Measurements from ENCODE around the gene VEGFA. TPM values are rescaled to one million over a fixed set of nuclear protein-coding genes. Genes with fewer than 3 reads are reported as not detected.
"Not testable (repeated sequence)": the region's sequence is repeated elsewhere in the genome, so short reads cannot be mapped to it uniquely, and the experiment has no call there.

The VEGFA gene
- polyA plus RNA-seq, 4 donors: 100 to 162 (median 126) TPM

DNA sequence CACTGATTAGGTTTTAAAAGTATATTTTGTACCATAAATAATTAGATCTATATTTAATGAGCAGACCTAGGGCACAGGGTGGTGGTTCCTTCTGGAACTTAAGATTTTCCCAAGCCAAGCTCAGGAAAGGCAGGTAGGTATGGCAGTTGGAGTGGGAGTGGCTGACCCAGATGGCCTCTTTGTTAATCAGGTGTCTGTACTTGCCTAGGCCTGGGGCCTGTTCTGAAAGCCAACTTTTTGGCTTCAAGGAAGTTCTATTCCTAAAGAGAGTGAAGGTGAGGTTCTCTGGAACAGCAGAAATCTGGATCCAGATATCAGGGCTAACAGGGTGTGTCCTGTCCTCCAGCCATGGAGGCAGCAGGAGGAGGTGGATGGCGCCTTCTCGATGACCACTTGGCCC is 44.9 kb downstream of the VEGFA start:
- Histone ChIP-seq H3K27ac (ENCODE audit: low read depth in 1 of 3, low read length in 2 of 3) (peak overlapping the region; percentile 34 to 75 (median 57)), H3K4me1 (ENCODE audit: control insufficient read depth in 3 of 3, insufficient read depth in 2 of 3, low read depth in 1 of 3, low read length in 2 of 3) (peaks cover 6 to 86% (median 18%) of the 10 kb centered on the region in 3 donors), H3K4me3 (ENCODE audit: low read depth in 1 of 3, low read length in 3 of 3) (no peak overlapping the region), H3K27me3 (ENCODE audit: control insufficient read depth in 3 of 3, insufficient read depth in 3 of 3, low read length in 3 of 3) (no peaks in the 10 kb centered on the region), H3K9me3 (ENCODE audit: control insufficient read depth in 2 of 2, insufficient read depth in 1 of 2, low read depth in 1 of 2, low read length in 1 of 2) (no peaks in the 10 kb centered on the region), H3K36me3 (ENCODE audit: control insufficient read depth in 3 of 3, insufficient read depth in 2 of 3, low read depth in 1 of 3, low read length in 3 of 3) (no peaks in the 10 kb centered on the region)
- DNase-seq: peak in 1 of 2 donors; percentile 69
- no peak for FAIRE-seq
- 14 to 42% (median 36%) methylated on average over 2 of the region's 2 CpGs for WGBS, 3 donors

DNA sequence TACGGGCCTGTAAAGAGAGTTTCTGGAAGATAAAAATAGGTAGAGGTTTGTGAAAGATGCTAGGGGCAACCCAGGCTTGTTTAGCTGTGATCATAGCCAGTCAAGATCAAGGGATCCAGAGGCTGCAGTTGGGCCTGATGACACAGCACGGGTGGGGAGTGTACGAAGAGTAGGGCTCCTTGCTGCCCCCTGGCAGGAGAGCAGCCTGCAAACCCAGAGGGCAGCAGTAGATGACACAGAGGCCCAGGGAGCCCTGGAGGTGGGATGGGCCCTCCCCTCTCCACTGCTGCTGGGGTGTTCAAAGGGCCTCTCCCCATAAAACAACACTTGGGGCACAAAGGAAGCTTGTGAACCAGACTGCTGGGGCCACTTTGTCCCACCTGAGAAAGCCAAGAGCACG is 47.2 kb downstream of the VEGFA start:
- no peaks in the 10 kb centered on the region for H3K9me3 ChIP-seq (ENCODE audit: control insufficient read depth in 2 of 2, insufficient read depth in 1 of 2, low read depth in 1 of 2, low read length in 1 of 2)
- 37 to 51% (median 38%) methylated on average over 4 of the region's 4 CpGs for whole genome bisulfite sequencing, 3 donors
- no peaks in the 10 kb centered on the region for H3K27me3 ChIP-seq (ENCODE audit: control insufficient read depth in 3 of 3, insufficient read depth in 3 of 3, low read length in 3 of 3)
- H3K36me3 ChIP-seq (ENCODE audit: control insufficient read depth in 3 of 3, insufficient read depth in 2 of 3, low read depth in 1 of 3, low read length in 3 of 3): no peaks in the 10 kb centered on the region
- H3K4me1 ChIP-seq (ENCODE audit: control insufficient read depth in 3 of 3, insufficient read depth in 2 of 3, low read depth in 1 of 3, low read length in 2 of 3): peaks cover 6 to 71% (median 11%) of the 10 kb centered on the region in 3 donors
- H3K27ac ChIP-seq (ENCODE audit: low read depth in 1 of 3, low read length in 2 of 3): peak overlapping the region in 1 of 3 donors; percentile 48
- FAIRE-seq (no peak), DNase-seq (peak; percentile 68 to 83)
- H3K4me3 ChIP-seq (ENCODE audit: low read depth in 1 of 3, low read length in 3 of 3): no peak overlapping the region

DNA sequence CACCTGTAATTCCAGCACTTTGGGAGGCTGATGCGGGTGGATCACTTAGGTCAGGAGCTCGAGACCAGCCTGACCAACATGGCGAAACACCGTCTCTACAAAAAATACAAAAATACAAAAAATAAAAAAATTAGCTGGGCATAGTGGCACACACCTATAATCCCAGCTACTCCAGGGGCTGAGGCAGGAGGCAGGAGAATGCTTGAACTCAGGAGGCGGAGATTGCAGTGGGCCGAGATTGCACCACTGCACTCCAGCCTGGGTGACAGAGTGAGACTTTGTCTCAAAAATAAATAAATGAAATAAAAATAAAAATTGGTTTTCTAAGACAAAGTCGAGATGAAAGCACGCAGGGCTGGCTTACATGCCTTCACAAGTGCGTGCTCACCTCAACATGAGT is 49.0 kb downstream of the VEGFA start:
- WGBS, 3 donors: 92 to 96% (median 95%) methylated on average over 9 of the region's 9 CpGs
- H3K4me1 ChIP-seq (ENCODE audit: control insufficient read depth in 3 of 3, insufficient read depth in 2 of 3, low read depth in 1 of 3, low read length in 2 of 3): peaks cover 3 to 76% (median 10%) of the 10 kb centered on the region in 3 donors
- not testable (repeated sequence) for DNase-seq

DNA sequence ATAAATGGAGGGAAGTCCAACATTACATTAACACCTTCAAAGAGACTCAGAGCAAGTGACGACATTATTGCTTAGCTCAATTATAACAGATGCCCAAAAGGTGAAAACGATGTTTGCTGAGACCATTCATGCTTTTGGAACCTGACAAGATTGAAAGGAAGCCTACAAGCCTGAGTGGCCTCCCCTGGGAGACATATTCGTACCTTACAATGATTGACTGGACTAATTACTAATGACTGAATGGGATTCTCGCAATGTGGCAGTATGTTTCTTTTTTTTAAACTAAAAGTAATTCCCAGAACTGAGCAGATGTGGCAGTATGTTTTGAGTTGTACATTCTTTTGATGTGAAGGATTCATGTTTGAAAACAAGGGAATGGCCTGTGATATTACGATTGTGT is 49.9 kb downstream of the VEGFA start:
- 61 to 83% (median 73%) methylated on average over 5 of the region's 5 CpGs for WGBS, 3 donors

More for the DNA sequence above, 49.0 kb downstream of the VEGFA start:
- H3K36me3 ChIP-seq (ENCODE audit: control insufficient read depth in 3 of 3, insufficient read depth in 2 of 3, low read depth in 1 of 3, low read length in 3 of 3); H3K4me3 ChIP-seq (ENCODE audit: low read depth in 1 of 3, low read length in 3 of 3); H3K27ac ChIP-seq (ENCODE audit: low read depth in 1 of 3, low read length in 2 of 3); FAIRE-seq; H3K9me3 ChIP-seq (ENCODE audit: control insufficient read depth in 2 of 2, insufficient read depth in 1 of 2, low read depth in 1 of 2, low read length in 1 of 2); H3K27me3 ChIP-seq (ENCODE audit: control insufficient read depth in 3 of 3, insufficient read depth in 3 of 3, low read length in 3 of 3): not testable (repeated sequence)

DNA sequence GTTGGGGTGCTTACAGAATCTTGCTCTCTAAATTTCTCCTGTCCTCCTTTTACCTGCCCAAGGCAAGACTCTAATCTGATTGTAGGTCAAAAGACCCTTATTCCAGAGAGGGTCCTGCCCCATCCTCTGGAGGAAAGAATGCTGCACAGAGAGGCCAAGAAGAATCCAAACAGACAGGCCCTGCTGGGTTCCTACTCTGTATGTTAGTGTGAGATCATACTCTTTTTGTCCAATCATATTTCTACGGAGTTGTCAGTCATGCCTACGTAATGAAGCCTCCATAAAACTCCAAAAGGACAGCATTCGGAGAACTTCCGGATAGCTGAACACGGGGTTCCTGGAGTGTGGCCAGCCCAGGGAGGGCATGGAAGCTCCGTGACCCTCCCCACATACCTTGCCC is 50.5 kb downstream of the VEGFA start:
- FAIRE-seq: no peak
- WGBS, 3 donors: 67 to 84% (median 79%) methylated on average over 6 of the region's 6 CpGs

More for the DNA sequence above, 49.9 kb downstream of the VEGFA start:
- Histone ChIP-seq H3K4me3 (ENCODE audit: low read depth in 1 of 3, low read length in 3 of 3) (no peak overlapping the region), H3K9me3 (ENCODE audit: control insufficient read depth in 2 of 2, insufficient read depth in 1 of 2, low read depth in 1 of 2, low read length in 1 of 2) (no peaks in the 10 kb centered on the region), H3K4me1 (ENCODE audit: control insufficient read depth in 3 of 3, insufficient read depth in 2 of 3, low read depth in 1 of 3, low read length in 2 of 3) (peaks cover 4 to 74% (median 6%) of the 10 kb centered on the region in 3 donors), H3K27ac (ENCODE audit: low read depth in 1 of 3, low read length in 2 of 3) (peak overlapping the region in 1 of 3 donors; percentile 1), H3K27me3 (ENCODE audit: control insufficient read depth in 3 of 3, insufficient read depth in 3 of 3, low read length in 3 of 3) (no peaks in the 10 kb centered on the region), H3K36me3 (ENCODE audit: control insufficient read depth in 3 of 3, insufficient read depth in 2 of 3, low read depth in 1 of 3, low read length in 3 of 3) (no peaks in the 10 kb centered on the region)
- FAIRE-seq (no peak), DNase-seq (no peak)

DNA sequence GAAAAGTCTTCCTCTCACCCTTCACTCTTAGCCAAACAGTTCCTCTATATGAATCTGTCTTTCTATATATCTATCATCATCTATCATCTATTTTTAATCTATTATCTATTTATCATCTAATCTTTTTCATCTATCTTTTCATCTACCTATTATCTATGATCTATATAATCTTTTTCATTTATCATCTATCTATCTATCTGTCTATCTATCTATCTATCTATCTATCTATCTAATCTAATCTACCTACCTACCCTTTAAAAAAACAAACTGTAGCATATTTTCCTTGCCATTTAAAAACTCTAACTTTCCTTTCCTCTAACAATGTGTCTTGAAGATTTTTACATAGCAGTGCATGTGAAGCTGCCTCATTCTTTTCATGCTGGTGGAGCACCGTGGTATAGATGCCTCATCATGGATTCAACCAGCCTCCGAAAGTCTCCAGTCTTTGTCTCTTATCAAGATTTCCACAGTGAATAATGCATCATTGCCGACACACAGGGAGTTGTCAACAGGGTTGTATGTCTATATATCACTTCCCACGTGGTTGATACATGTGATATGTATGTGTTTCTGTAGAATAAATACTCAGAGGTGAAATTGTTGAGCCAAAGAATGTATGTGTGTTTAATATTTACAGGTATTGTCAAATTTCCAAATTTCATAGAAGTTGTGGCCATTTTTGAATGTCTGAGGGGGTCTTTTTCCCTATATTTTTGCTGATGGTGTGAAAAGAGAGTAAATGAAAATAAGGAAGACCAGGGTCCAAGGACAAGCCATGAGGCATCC is 51.3 kb downstream of the VEGFA start:
- 79 to 80% (median 79%) methylated on average over 4 of the region's 4 CpGs for WGBS, 3 donors
- Histone ChIP-seq H3K9me3 (ENCODE audit: control insufficient read depth in 2 of 2, insufficient read depth in 1 of 2, low read depth in 1 of 2, low read length in 1 of 2) (no peaks in the 10 kb centered on the region), H3K4me3 (ENCODE audit: low read depth in 1 of 3, low read length in 3 of 3) (no peak overlapping the region), H3K27ac (ENCODE audit: low read depth in 1 of 3, low read length in 2 of 3) (no peak overlapping the region), H3K27me3 (ENCODE audit: control insufficient read depth in 3 of 3, insufficient read depth in 3 of 3, low read length in 3 of 3) (no peaks in the 10 kb centered on the region), H3K36me3 (ENCODE audit: control insufficient read depth in 3 of 3, insufficient read depth in 2 of 3, low read depth in 1 of 3, low read length in 3 of 3) (no peaks in the 10 kb centered on the region), H3K4me1 (ENCODE audit: control insufficient read depth in 3 of 3, insufficient read depth in 2 of 3, low read depth in 1 of 3, low read length in 2 of 3) (peaks cover 6 to 75% (median 11%) of the 10 kb centered on the region in 3 donors)
- DNase-seq: no peak
- FAIRE-seq: no peak

More for the DNA sequence above, 50.5 kb downstream of the VEGFA start:
- DNase-seq: no peak
- Histone ChIP-seq H3K36me3 (ENCODE audit: control insufficient read depth in 3 of 3, insufficient read depth in 2 of 3, low read depth in 1 of 3, low read length in 3 of 3) (no peaks in the 10 kb centered on the region), H3K4me1 (ENCODE audit: control insufficient read depth in 3 of 3, insufficient read depth in 2 of 3, low read depth in 1 of 3, low read length in 2 of 3) (peaks cover 3 to 74% (median 8%) of the 10 kb centered on the region in 3 donors), H3K27me3 (ENCODE audit: control insufficient read depth in 3 of 3, insufficient read depth in 3 of 3, low read length in 3 of 3) (no peaks in the 10 kb centered on the region), H3K9me3 (ENCODE audit: control insufficient read depth in 2 of 2, insufficient read depth in 1 of 2, low read depth in 1 of 2, low read length in 1 of 2) (no peaks in the 10 kb centered on the region), H3K27ac (ENCODE audit: low read depth in 1 of 3, low read length in 2 of 3) (no peak overlapping the region), H3K4me3 (ENCODE audit: low read depth in 1 of 3, low read length in 3 of 3) (no peak overlapping the region)

DNA sequence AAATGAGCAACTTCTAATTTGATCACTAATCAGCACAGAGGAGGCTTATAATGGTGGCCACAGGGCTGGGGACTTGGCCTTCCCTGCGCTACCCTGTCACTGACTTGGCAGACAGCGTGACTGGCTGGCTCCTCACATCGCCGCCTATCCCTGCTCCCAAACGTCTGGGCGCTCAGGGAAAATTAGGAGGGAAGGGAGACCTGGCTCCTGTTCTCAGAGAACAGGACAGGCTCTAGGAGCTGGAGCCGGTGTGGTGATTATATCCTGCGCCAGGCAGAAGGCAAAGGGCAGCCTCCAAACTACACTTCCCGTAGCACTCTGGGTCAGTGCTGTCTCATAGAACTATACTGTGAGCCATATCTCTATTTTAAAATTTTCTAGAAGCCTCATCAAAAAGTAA is 53.4 kb downstream of the VEGFA start:
- Histone ChIP-seq H3K4me3 (ENCODE audit: low read depth in 1 of 3, low read length in 3 of 3) (no peak overlapping the region), H3K36me3 (ENCODE audit: control insufficient read depth in 3 of 3, insufficient read depth in 2 of 3, low read depth in 1 of 3, low read length in 3 of 3) (no peaks in the 10 kb centered on the region), H3K9me3 (ENCODE audit: control insufficient read depth in 2 of 2, insufficient read depth in 1 of 2, low read depth in 1 of 2, low read length in 1 of 2) (no peaks in the 10 kb centered on the region), H3K27ac (ENCODE audit: low read depth in 1 of 3, low read length in 2 of 3) (peak overlapping the region; percentile 48 to 80 (median 61)), H3K27me3 (ENCODE audit: control insufficient read depth in 3 of 3, insufficient read depth in 3 of 3, low read length in 3 of 3) (no peaks in the 10 kb centered on the region), H3K4me1 (ENCODE audit: control insufficient read depth in 3 of 3, insufficient read depth in 2 of 3, low read depth in 1 of 3, low read length in 2 of 3) (peaks cover 7 to 66% (median 11%) of the 10 kb centered on the region in 3 donors)
- no peak for FAIRE-seq
- 41 to 69% (median 50%) methylated on average over 9 of the region's 9 CpGs for WGBS, 3 donors
- DNase-seq: no peak

DNA sequence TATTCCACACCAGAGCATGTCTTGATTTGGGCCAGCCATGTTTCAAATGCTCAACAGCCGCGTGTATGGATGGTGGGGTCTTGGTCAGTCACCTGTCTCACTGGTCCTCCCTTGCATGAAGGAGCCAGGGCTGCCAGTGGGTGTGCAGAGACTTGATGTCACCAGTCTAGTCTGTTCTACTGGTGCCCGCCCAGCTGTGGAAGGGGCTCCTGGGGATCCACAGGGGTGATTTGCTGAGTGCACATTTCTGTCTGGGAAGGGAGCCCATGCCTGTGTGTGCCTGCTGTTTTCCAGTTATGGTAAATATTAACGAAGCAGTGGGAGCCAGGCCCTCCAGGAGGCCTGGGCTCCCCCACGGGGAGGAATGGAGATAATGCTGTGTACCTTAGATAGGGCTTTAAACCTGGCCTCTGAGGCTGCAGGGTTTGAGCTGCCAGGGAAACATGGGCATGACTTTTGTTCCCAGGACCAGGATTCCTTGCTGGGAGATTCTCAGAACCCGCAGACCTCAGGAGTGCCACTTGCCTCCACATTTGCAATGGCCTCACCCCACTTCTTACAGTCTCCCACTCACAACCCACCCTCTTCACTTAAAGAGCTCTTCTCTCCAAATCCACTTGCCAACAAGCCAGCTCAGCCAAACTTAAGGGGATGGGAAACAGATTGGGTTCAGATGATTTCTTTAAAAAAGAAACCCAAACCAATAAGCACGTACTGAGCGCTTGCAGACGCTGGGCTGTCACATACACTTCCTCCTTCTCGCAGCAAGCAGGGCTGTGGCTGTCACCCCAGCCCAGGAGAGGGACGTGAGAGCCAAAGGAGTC is 54.1 kb downstream of the VEGFA start:
- H3K36me3 ChIP-seq (ENCODE audit: control insufficient read depth in 3 of 3, insufficient read depth in 2 of 3, low read depth in 1 of 3, low read length in 3 of 3): no peaks in the 10 kb centered on the region
- H3K9me3 ChIP-seq (ENCODE audit: control insufficient read depth in 2 of 2, insufficient read depth in 1 of 2, low read depth in 1 of 2, low read length in 1 of 2): no peaks in the 10 kb centered on the region
- DNase-seq (peak; percentile 90 to 92), FAIRE-seq (no peak)
- H3K4me1 ChIP-seq (ENCODE audit: control insufficient read depth in 3 of 3, insufficient read depth in 2 of 3, low read depth in 1 of 3, low read length in 2 of 3): peaks cover 7 to 65% (median 11%) of the 10 kb centered on the region in 3 donors
- peak overlapping the region; percentile 61 to 88 (median 80) for H3K27ac ChIP-seq (ENCODE audit: low read depth in 1 of 3, low read length in 2 of 3)
- peak overlapping the region in 1 of 3 donors; percentile 3 for H3K4me3 ChIP-seq (ENCODE audit: low read depth in 1 of 3, low read length in 3 of 3)
- H3K27me3 ChIP-seq (ENCODE audit: control insufficient read depth in 3 of 3, insufficient read depth in 3 of 3, low read length in 3 of 3): no peaks in the 10 kb centered on the region
- WGBS, 3 donors: 14 to 35% (median 23%) methylated on average over 11 of the region's 11 CpGs

All from small intestine (tissue), 7 donors.